ENCODE data around the gene SMG6.
A peak's percentile ranks its signal among the peaks of the same experiment; 100 is the strongest.
"Not testable (repeated sequence)": the region's sequence is repeated elsewhere in the genome, so short reads cannot be mapped to it uniquely, and the experiment has no call there.

The SMG6 gene

GRCh38 chr17:2303204-2304188 lies at the start of gene SMG6, which contains the start of gene SRR:
TSS of gene SMG6 (minus strand) at chr17:2303785. CDS start at chr17:2303720, 65 bp downstream.
TSS of gene SRR (plus strand) at chr17:2303950. CDS start at chr17:2315561, 11,611 bp downstream.
- DNase-seq (ENCODE audit: low read depth in 2 of 2) = peak; percentile 96

GRCh38 chr17:2351269-2351668 lies 47.7 kb upstream of the SMG6 start:
- DNase-seq (ENCODE audit: low read depth in 2 of 2) = no peak

- no peak for DNase-seq (ENCODE audit: low read depth in 2 of 2)
Measured at GRCh38 chr17:2347805-2348685, 44.5 kb upstream of the SMG6 start.

GRCh38 chr17:2346475-2346874 lies 42.9 kb upstream of the SMG6 start:
- no peak for DNase-seq (ENCODE audit: low read depth in 2 of 2)

- DNase-seq (ENCODE audit: low read depth in 2 of 2) = no peak
Measured at GRCh38 chr17:2344528-2344927, 40.9 kb upstream of the SMG6 start.

- DNase-seq (ENCODE audit: low read depth in 2 of 2) = no peak
Measured at GRCh38 chr17:2343421-2343820, 39.8 kb upstream of the SMG6 start.

GRCh38 chr17:2338315-2338657 lies 34.7 kb upstream of the SMG6 start:
- DNase-seq (ENCODE audit: low read depth in 2 of 2) = no peak

- DNase-seq (ENCODE audit: low read depth in 2 of 2) = peak in 1 of 2 donors; percentile 43
Measured at GRCh38 chr17:2337544-2338314, 34.1 kb upstream of the SMG6 start.

GRCh38 chr17:2336852-2337543 lies 33.4 kb upstream of the SMG6 start, which contains the start of gene SGSM2:
TSS of gene SGSM2 (plus strand) at chr17:2337501. CDS start at chr17:2337689, 188 bp downstream.
- peak; percentile 40 to 68 for DNase-seq (ENCODE audit: low read depth in 2 of 2)

GRCh38 chr17:2336215-2336851 lies 32.7 kb upstream of the SMG6 start, which contains the start of gene TSR1:
TSS of gene TSR1 (minus strand) at chr17:2336457. CDS start at chr17:2336427, 30 bp downstream.
- peak; percentile 74 to 84 for DNase-seq (ENCODE audit: low read depth in 2 of 2)

- DNase-seq (ENCODE audit: low read depth in 2 of 2) = no peak
Measured at GRCh38 chr17:2335726-2336214, 32.2 kb upstream of the SMG6 start.

- DNase-seq (ENCODE audit: low read depth in 2 of 2) = no peak
Measured at GRCh38 chr17:2331303-2331702, 27.7 kb upstream of the SMG6 start.

GRCh38 chr17:2323629-2324314 lies 20.2 kb upstream of the SMG6 start:
- DNase-seq (ENCODE audit: low read depth in 2 of 2) = no peak

GRCh38 chr17:2321399-2321798 lies 17.8 kb upstream of the SMG6 start:
- no peak for DNase-seq (ENCODE audit: low read depth in 2 of 2)

GRCh38 chr17:2319051-2319450 lies 15.5 kb upstream of the SMG6 start:
- no peak for DNase-seq (ENCODE audit: low read depth in 2 of 2)

GRCh38 chr17:2317796-2318195 lies 14.2 kb upstream of the SMG6 start:
- DNase-seq (ENCODE audit: low read depth in 2 of 2) = no peak

GRCh38 chr17:2316916-2317205 lies 13.3 kb upstream of the SMG6 start:
- DNase-seq (ENCODE audit: low read depth in 2 of 2) = not testable (repeated sequence)

GRCh38 chr17:2312736-2313135 lies 9.2 kb upstream of the SMG6 start:
- DNase-seq (ENCODE audit: low read depth in 2 of 2) = no peak

GRCh38 chr17:2309338-2310154 lies 6.0 kb upstream of the SMG6 start:
- DNase-seq (ENCODE audit: low read depth in 2 of 2) = no peak
